Prostate gland (tissue), 2 donors: ENCODE measurements around the gene PIP4K2B. TPM values are rescaled to one million over a fixed set of nuclear protein-coding genes. Genes with fewer than 3 reads are reported as not detected.
A peak's percentile ranks its signal among the peaks of the same experiment; 100 is the strongest.

ENCODE experiments used
- DNase-seq: peaks from one replicate; pipeline ENCODE4 v3.0.0-alpha.2; 2019; ENCODE audit warnings: low spot score
- H3K27ac ChIP-seq, 2 donors: fragments of 200-600 bp; sonication (generic); 2 replicates each; pipeline ENCODE4 v1.5.1; 2017 to 2019
- H3K27me3 ChIP-seq: fragments of 200-600 bp; sonication (generic); replicated peaks from 2 replicates; pipeline ENCODE4 v1.5.1; 2019; ENCODE audit not compliant: insufficient read depth
- H3K36me3 ChIP-seq, 2 donors: fragments of 200-600 bp; sonication (generic); 1 replicate in 1 of 2; 2 replicates in 1 of 2; pipeline versions ENCODE4 v1.5.1 to v1.8.1; 2017 to 2019
- H3K4me1 ChIP-seq: fragments of 200-600 bp; sonication (generic); replicated peaks from 2 replicates; pipeline ENCODE4 v1.5.1; 2019
- H3K4me3 ChIP-seq, 2 donors: fragments of 200-600 bp; sonication (generic); 2 replicates each; pipeline ENCODE4 v1.5.1; 2017 to 2019
- H3K9me3 ChIP-seq: fragments of 200-600 bp; sonication (generic); 2 replicates; pipeline ENCODE4 v1.5.1; 2017
- POLR2A ChIP-seq: fragments of 450-650 bp; IDR thresholded peaks from one replicate; pipeline ENCODE4 v1.6.1; 2016; ENCODE audit warnings: antibody characterized with exemption, mild to moderate bottlenecking
- POLR2AphosphoS5 ChIP-seq: sonication (generic); formaldehyde crosslinking; IDR thresholded peaks from one replicate; pipeline ENCODE4 v1.6.1; 2017; ENCODE audit warnings: antibody characterized with exemption
- WGBS: methylation state at CpG from one replicate; pipeline ENCODE4 v1.1.5; 2018; 5-methylcytosine and 5-hydroxymethylcytosine counted together
- intact Hi-C: fragments of 100-400 bp; cut with DNase I; formaldehyde crosslinking; loops from one replicate; pipeline ENCODE4 v1.14.2; 2022
- total RNA-seq, 2 donors: library from RNA; depleted of rRNA; stranded (reverse); fragments of >200 nt; gene quantifications; one replicate each; pipeline ENCODE4 v1.1.0, GENCODE V29; 2016
- TF ChIP-seq, protein P1 (sequence below), 4 experiments: fragments of 200-600 bp in 2 of 4; fragments of 450-650 bp in 2 of 4; sonication (generic) in 2 of 4; IDR thresholded peaks; 1 replicate in 3 of 4; 2 replicates in 1 of 4; pipeline ENCODE4 v1.5.1; 2016 to 2019; ENCODE audit warnings: antibody characterized with exemption in 4 of 4, mild to moderate bottlenecking in 2 of 4, moderate library complexity in 2 of 4

PIP4K2B gene
- total RNA-seq, 2 donors from 2014 or later, result 46.2 to 65.2 TPM

DNA sequence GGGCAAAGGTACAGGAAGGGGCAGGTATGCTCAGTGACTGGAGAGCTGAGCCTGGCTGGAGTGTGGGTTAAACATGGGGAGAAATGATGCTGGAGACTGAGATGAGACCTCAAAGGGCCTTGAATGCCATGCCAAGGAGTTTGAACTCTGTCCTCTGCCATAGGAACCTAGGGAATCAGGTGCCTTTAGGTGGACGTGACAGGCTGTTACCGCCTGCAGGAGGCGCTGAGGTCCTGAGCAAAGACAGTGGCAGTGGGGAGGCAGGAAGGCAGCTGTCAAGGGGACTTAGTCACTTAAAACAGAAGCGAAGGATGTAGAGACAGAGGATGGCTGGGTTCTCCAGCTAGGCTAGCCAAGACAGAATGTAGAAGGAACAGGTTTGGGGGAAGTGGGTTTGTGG lies 37.7 kb downstream of the PIP4K2B start:
- no peak for DNase-seq
- H3K9me3 ChIP-seq, result no peaks in the 10 kb centered on the region
- 77% methylated on average over 4 of the region's 4 CpGs for WGBS
- H3K27me3 ChIP-seq, result no peaks in the 10 kb centered on the region
- no peak overlapping the region for H3K27ac ChIP-seq
- H3K4me1 ChIP-seq, result no peaks in the 10 kb centered on the region
- H3K36me3 ChIP-seq, result peaks cover 0 to 7% of the 10 kb centered on the region in 2 donors
- intact Hi-C loops, result no loop called here
- no peak for TF ChIP-seq POLR2AphosphoS5
- TF ChIP-seq, protein P1, sequence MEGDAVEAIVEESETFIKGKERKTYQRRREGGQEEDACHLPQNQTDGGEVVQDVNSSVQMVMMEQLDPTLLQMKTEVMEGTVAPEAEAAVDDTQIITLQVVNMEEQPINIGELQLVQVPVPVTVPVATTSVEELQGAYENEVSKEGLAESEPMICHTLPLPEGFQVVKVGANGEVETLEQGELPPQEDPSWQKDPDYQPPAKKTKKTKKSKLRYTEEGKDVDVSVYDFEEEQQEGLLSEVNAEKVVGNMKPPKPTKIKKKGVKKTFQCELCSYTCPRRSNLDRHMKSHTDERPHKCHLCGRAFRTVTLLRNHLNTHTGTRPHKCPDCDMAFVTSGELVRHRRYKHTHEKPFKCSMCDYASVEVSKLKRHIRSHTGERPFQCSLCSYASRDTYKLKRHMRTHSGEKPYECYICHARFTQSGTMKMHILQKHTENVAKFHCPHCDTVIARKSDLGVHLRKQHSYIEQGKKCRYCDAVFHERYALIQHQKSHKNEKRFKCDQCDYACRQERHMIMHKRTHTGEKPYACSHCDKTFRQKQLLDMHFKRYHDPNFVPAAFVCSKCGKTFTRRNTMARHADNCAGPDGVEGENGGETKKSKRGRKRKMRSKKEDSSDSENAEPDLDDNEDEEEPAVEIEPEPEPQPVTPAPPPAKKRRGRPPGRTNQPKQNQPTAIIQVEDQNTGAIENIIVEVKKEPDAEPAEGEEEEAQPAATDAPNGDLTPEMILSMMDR (IDR thresholded peaks at IDR 0.05), result peak in 1 of 4 experiments; percentile 17
- TF ChIP-seq POLR2A, result no peak
- H3K4me3 ChIP-seq, result no peak overlapping the region

DNA sequence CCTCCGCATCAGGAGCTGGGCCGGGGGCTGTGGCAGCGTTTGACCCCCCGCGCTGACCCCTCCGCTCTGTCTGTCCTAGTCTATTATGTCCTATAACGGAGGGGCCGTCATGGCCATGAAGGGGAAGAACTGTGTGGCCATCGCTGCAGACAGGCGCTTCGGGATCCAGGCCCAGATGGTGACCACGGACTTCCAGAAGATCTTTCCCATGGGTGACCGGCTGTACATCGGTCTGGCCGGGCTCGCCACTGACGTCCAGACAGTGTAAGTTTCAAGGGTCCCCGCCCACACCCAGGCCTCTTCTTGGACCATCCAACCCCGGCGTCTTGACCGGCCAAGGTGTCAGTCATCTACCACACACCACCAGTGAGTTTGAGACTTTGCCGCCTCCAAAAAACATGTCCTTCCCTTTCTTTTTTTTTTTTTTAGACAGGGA lies 46.3 kb downstream of the PIP4K2B start:
- intact Hi-C loops, result loop anchor here (5.0 kb wide), 1 partner anchor 44 kb away; the partner anchor contains the start of gene PIP4K2B
- peak overlapping the region; percentile 76 to 95 for H3K27ac ChIP-seq
- H3K36me3 ChIP-seq, result peaks cover 0 to 8% of the 10 kb centered on the region in 2 donors
- H3K4me3 ChIP-seq, result peak overlapping the region; percentile 90 to 99
- WGBS, result 6% methylated on average over 22 of the region's 22 CpGs
- DNase-seq, result no peak
- no peaks in the 10 kb centered on the region for H3K9me3 ChIP-seq
- TF ChIP-seq POLR2AphosphoS5, result no peak
- TF ChIP-seq POLR2A, result no peak
- TF ChIP-seq, protein P1 (IDR thresholded peaks at IDR 0.05), result no peak
- peaks cover 8% of the 10 kb centered on the region for H3K4me1 ChIP-seq
- H3K27me3 ChIP-seq, result no peaks in the 10 kb centered on the region

DNA sequence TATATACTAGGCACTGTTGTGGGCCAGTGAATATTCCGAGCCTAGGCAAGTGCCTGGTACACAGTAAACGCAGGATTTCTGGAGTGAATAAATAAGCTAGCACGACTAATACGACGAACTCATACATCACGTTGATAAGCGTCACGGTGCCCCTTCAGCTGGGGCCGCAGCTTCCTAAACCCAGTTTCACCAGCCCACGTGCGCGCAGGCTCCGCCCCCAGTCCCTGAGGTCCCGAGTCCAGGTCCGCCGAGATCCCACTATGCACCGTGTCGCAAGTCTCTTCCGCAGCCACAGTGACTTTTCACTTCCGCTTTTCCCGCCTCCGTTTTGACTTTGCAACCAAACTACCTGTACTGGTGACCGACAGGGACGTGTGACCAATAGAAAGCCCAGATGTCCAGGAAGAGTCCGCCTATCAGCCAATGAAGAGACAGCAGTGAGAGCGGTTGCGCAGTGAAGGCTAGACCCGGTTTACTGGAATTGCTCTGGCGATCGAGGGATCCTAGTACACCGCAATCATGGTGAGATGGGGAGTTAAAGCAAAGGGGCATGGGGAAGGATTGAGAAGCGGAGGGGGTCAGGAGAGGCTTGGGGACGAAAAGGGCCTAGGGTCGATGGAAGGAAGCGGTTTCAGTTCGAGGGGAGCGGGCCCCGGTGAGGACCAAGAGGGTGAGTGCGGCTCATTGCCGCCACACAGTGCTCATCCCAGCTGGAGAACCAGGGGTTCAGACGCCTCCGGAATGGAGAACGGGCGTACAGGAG lies 46.9 kb downstream of the PIP4K2B start, which contains the start of gene PSMB3:
Gene PSMB3 (plus strand): TSS at position 434 of the 763 bp plus-strand sequence. CDS start 86 bp downstream, at position 520.
- H3K27ac ChIP-seq, result peak within 1 kb of the TSS; percentile 76 to 95
- peak; percentile 99 for DNase-seq
- H3K27me3 ChIP-seq, result no peaks in the 10 kb centered on the region
- under 1% methylated on average over 44 of the region's 44 CpGs for WGBS
- intact Hi-C loops, result loop anchor here (5.0 kb wide), 1 partner anchor 45 kb away; the partner anchor contains the start of gene PIP4K2B
- peaks cover 0 to 8% of the 10 kb centered on the region in 2 donors for H3K36me3 ChIP-seq
- no peaks in the 10 kb centered on the region for H3K9me3 ChIP-seq
- peaks cover 8% of the 10 kb centered on the region for H3K4me1 ChIP-seq
- TF ChIP-seq, protein P1 (IDR thresholded peaks at IDR 0.05), result peak in 1 of 4 experiments; percentile 22
- TF ChIP-seq POLR2AphosphoS5, result peak; percentile 99
- peak; percentile 11 for TF ChIP-seq POLR2A
- peak within 1 kb of the TSS; percentile 90 to 99 for H3K4me3 ChIP-seq

DNA sequence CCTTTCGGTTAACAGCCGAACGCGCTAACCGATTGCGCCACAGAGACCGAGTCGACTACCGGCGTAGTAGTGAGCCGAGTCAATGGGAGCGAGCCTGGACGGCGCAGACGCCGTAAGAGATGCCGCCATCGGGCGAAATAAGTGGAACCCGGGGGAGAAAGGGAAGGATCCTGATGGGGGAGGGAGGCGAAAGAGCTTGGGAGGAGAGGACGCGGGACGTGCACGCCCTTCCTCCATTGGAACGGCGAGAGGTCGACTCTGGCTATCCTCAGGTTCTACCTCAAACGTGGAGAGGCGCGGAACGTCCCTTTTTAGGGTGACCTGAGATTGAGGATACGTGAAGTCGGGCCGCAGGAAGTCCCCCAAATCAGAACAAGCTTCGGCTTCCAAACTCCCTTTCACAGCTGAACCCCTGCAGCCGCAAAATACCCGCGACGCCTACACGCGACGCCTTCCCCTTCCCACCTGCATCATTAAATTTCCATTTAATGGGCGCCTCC lies 47.5 kb downstream of the PIP4K2B start:
- no peaks in the 10 kb centered on the region for H3K9me3 ChIP-seq
- peaks cover 0 to 8% of the 10 kb centered on the region in 2 donors for H3K36me3 ChIP-seq
- DNase-seq, result peak; percentile 79
- intact Hi-C loops, result loop anchor here (5.0 kb wide), 1 partner anchor 45 kb away; the partner anchor contains the start of gene PIP4K2B
- peak overlapping the region; percentile 90 to 99 for H3K4me3 ChIP-seq
- H3K27ac ChIP-seq, result peak overlapping the region; percentile 76 to 95
- peaks cover 8% of the 10 kb centered on the region for H3K4me1 ChIP-seq
- no peaks in the 10 kb centered on the region for H3K27me3 ChIP-seq
- TF ChIP-seq, protein P1 (IDR thresholded peaks at IDR 0.05), result no peak
- peak; percentile 73 for TF ChIP-seq POLR2AphosphoS5
- no peak for TF ChIP-seq POLR2A
- WGBS, result 1% methylated on average over 44 of the region's 44 CpGs
